Upper lobe of left lung (tissue), 6 donors: Measurements from ENCODE around the gene SEPTIN8. TPM values are rescaled to one million over a fixed set of nuclear protein-coding genes. Genes with fewer than 3 reads are reported as not detected.

Experiments used
- ATAC-seq, 2 donors: fragments of 200-7000 bp; cut with Tn5 transposase; one replicate each; pipeline ENCODE4 v1.9.1; 2022; ENCODE audit warnings: mild to moderate bottlenecking in 2 of 2, moderate library complexity in 2 of 2; ENCODE audit not compliant: low FRiP score in 2 of 2
- DNase-seq, 2 donors: peaks; one replicate each; pipeline ENCODE4 v3.0.0-alpha.2; 2019 to 2020
- H3K27ac ChIP-seq, 4 donors: fragments of 200-600 bp; sonication (generic); one replicate each; pipeline ENCODE4 v1.5.1; 2016 to 2019
- H3K27me3 ChIP-seq, 4 donors: fragments of 200-600 bp; sonication (generic); one replicate each; pipeline ENCODE4 v1.5.1; 2017 to 2019
- H3K36me3 ChIP-seq, 4 donors: fragments of 200-600 bp; sonication (generic); one replicate each; pipeline ENCODE4 v1.5.1; 2016 to 2019
- H3K4me1 ChIP-seq, 4 donors: fragments of 200-600 bp; sonication (generic); one replicate each; pipeline ENCODE4 v1.5.1; 2018 to 2019
- H3K4me3 ChIP-seq, 4 donors: fragments of 200-600 bp; sonication (generic); one replicate each; pipeline ENCODE4 v1.5.1; 2017 to 2019; ENCODE audit warnings: mild to moderate bottlenecking in 2 of 4, moderate library complexity in 1 of 4
- H3K9me3 ChIP-seq, 4 donors: fragments of 200-600 bp; sonication (generic); one replicate each; pipeline ENCODE4 v1.5.1; 2018 to 2019
- CTCF ChIP-seq, 6 experiments: fragments of 450-650 bp in 4 of 6; fragments of 200-600 bp in 2 of 6; sonication (generic) in 2 of 6; IDR thresholded peaks; one replicate each; pipeline ENCODE4 v1.5.1; 2016 to 2019; ENCODE audit warnings: antibody characterized with exemption in 6 of 6
- EP300 ChIP-seq, 4 donors: sonication (generic); formaldehyde crosslinking; IDR thresholded peaks; one replicate each; pipeline ENCODE4 v1.5.1; 2017; ENCODE audit warnings: antibody characterized with exemption in 4 of 4, control low read depth in 2 of 4
- POLR2A ChIP-seq, 4 donors: fragments of 450-650 bp; IDR thresholded peaks; one replicate each; pipeline ENCODE4 v1.5.1; 2016 to 2017; ENCODE audit warnings: antibody characterized with exemption in 4 of 4, mild to moderate bottlenecking in 2 of 4
- POLR2AphosphoS5 ChIP-seq, 2 donors: sonication (generic); formaldehyde crosslinking; IDR thresholded peaks; one replicate each; pipeline ENCODE4 v1.5.1; 2017; ENCODE audit warnings: antibody characterized with exemption in 2 of 2
- WGBS, 2 donors: methylation state at CpG; one replicate each; pipeline ENCODE4 v1.1.5; 2017 to 2018; 5-methylcytosine and 5-hydroxymethylcytosine counted together
- total RNA-seq, 6 donors: library from RNA; depleted of rRNA in 4 of 6; stranded (reverse); fragments of >200 nt in 4 of 6; gene quantifications; one replicate each; pipeline versions ENCODE4 v1.1.0 to v1.2.1, GENCODE V29; 2016 to 2021
- donor health status: DM: no; HTN: no; CAD: no; lungs with moderate emphysema.
- donor health status: DM: no; HTN: yes; CAD: no; lungs with severe emphysema.

The SEPTIN8 gene
- total RNA-seq, 6 donors from 2014 or later: 26.3 to 41.5 (median 31.5) TPM

- DNase-seq: no peak
- Histone ChIP-seq H3K27me3 (no peaks in the 10 kb centered on the region), H3K27ac (peak overlapping the region in 3 of 4 donors; percentile 81 to 89 (median 87)), H3K4me1 (peaks cover 36 to 56% (median 40%) of the 10 kb centered on the region in 4 donors), H3K4me3 (peak overlapping the region in 2 of 4 donors; percentile 94 to 95), H3K36me3 (no peaks in the 10 kb centered on the region), H3K9me3 (no peaks in the 10 kb centered on the region)
- no peak for ATAC-seq
- TF ChIP-seq EP300 (IDR thresholded peaks at IDR 0.05): no peak
- TF ChIP-seq POLR2A (IDR thresholded peaks at IDR 0.05): no peak
- TF ChIP-seq POLR2AphosphoS5 (IDR thresholded peaks at IDR 0.05): no peak
- no peak for TF ChIP-seq CTCF (IDR thresholded peaks at IDR 0.05)
- 53 to 64% methylated on average over 7 of the region's 7 CpGs for WGBS, 2 donors
Measured at GRCh38 chr5:132775476-132775961, 1.5 kb downstream of the SEPTIN8 start.

- WGBS, 2 donors: 87 to 95% methylated on average over 3 to 5 of the region's 5 CpGs
- H3K27ac ChIP-seq: no peak overlapping the region
Measured at GRCh38 chr5:132774896-132775295, 2.1 kb downstream of the SEPTIN8 start.

GRCh38 chr5:132774406-132774805, 2.6 kb downstream of the SEPTIN8 start:
- no peaks in the 10 kb centered on the region for H3K27me3 ChIP-seq
- DNase-seq: no peak
- H3K36me3 ChIP-seq: no peaks in the 10 kb centered on the region
- H3K27ac ChIP-seq: no peak overlapping the region
- H3K9me3 ChIP-seq: no peaks in the 10 kb centered on the region
- 69 to 92% methylated on average over 2 to 3 of the region's 3 CpGs for WGBS, 2 donors
- H3K4me3 ChIP-seq: no peak overlapping the region
- H3K4me1 ChIP-seq: peaks cover 39 to 56% (median 41%) of the 10 kb centered on the region in 4 donors
- ATAC-seq: peak in 1 of 2 donors; percentile 8
- no peak for TF ChIP-seq POLR2AphosphoS5 (IDR thresholded peaks at IDR 0.05)
- TF ChIP-seq POLR2A (IDR thresholded peaks at IDR 0.05): no peak
- no peak for TF ChIP-seq EP300 (IDR thresholded peaks at IDR 0.05)
- no peak for TF ChIP-seq CTCF (IDR thresholded peaks at IDR 0.05)

More at GRCh38 chr5:132774896-132775295, 2.1 kb downstream of the SEPTIN8 start:
- ATAC-seq: peak in 1 of 2 donors; percentile 23
- TF ChIP-seq CTCF (IDR thresholded peaks at IDR 0.05): no peak
- no peak for TF ChIP-seq POLR2AphosphoS5 (IDR thresholded peaks at IDR 0.05)
- no peak for TF ChIP-seq POLR2A (IDR thresholded peaks at IDR 0.05)
- no peak for TF ChIP-seq EP300 (IDR thresholded peaks at IDR 0.05)
- H3K9me3 ChIP-seq: no peaks in the 10 kb centered on the region
- H3K27me3 ChIP-seq: no peaks in the 10 kb centered on the region
- peaks cover 39 to 56% (median 41%) of the 10 kb centered on the region in 4 donors for H3K4me1 ChIP-seq
- H3K4me3 ChIP-seq: no peak overlapping the region
- DNase-seq: no peak
- no peaks in the 10 kb centered on the region for H3K36me3 ChIP-seq

- Histone ChIP-seq H3K4me1 (peaks cover 39 to 56% (median 41%) of the 10 kb centered on the region in 4 donors), H3K27me3 (no peaks in the 10 kb centered on the region), H3K9me3 (no peaks in the 10 kb centered on the region), H3K27ac (no peak overlapping the region), H3K4me3 (no peak overlapping the region), H3K36me3 (no peaks in the 10 kb centered on the region)
- DNase-seq (no peak), ATAC-seq (no peak)
- no peak for TF ChIP-seq EP300 (IDR thresholded peaks at IDR 0.05)
- no peak for TF ChIP-seq CTCF (IDR thresholded peaks at IDR 0.05)
- TF ChIP-seq POLR2A (IDR thresholded peaks at IDR 0.05): no peak
- no peak for TF ChIP-seq POLR2AphosphoS5 (IDR thresholded peaks at IDR 0.05)
- whole genome bisulfite sequencing, 2 donors: 78 to 87% methylated on average over 10 to 12 of the region's 12 CpGs
Measured at GRCh38 chr5:132773601-132774355, 3.3 kb downstream of the SEPTIN8 start.
